Liver (tissue), 9 donors: Measurements from ENCODE around the gene DST. TPM values are rescaled to one million over a fixed set of nuclear protein-coding genes. Genes with fewer than 3 reads are reported as not detected.

Source experiments
- DNase-seq: peaks from one replicate; pipeline ENCODE4 v3.0.0-alpha.2; 2017; ENCODE audit warnings: low spot score
- H3K27ac ChIP-seq, 2 donors: one replicate each; pipeline ENCODE4 v1.7.0; 2013; ENCODE audit warnings: inconsistent platforms in 2 of 2, low read length in 2 of 2, control low read depth in 1 of 2, low read depth in 1 of 2, mild to moderate bottlenecking in 1 of 2
- H3K27me3 ChIP-seq, 4 donors: one replicate each; pipeline versions ENCODE4 v1.6.1 to v1.7.0; 2013; ENCODE audit warnings: low read length in 3 of 4, inconsistent platforms in 1 of 4, mild to moderate bottlenecking in 1 of 4, moderate library complexity in 1 of 4; ENCODE audit not compliant: control insufficient read depth in 4 of 4, insufficient read depth in 4 of 4
- H3K36me3 ChIP-seq, 4 donors: one replicate each; pipeline versions ENCODE4 v1.6.1 to v1.7.0; 2013; ENCODE audit warnings: low read length in 3 of 4, mild to moderate bottlenecking in 3 of 4, low read depth in 1 of 4, moderate library complexity in 1 of 4; ENCODE audit not compliant: control insufficient read depth in 4 of 4, insufficient read depth in 3 of 4
- H3K4me1 ChIP-seq, 4 donors: one replicate each; pipeline versions ENCODE4 v1.6.1 to v1.7.0; 2013; ENCODE audit warnings: low read length in 3 of 4, mild to moderate bottlenecking in 3 of 4, moderate library complexity in 1 of 4; ENCODE audit not compliant: control insufficient read depth in 4 of 4, insufficient read depth in 4 of 4
- H3K4me3 ChIP-seq, 3 donors: one replicate each; pipeline versions ENCODE4 v1.6.1 to v1.7.0; 2013; ENCODE audit warnings: low read length in 3 of 3, control low read depth in 1 of 3, low read depth in 1 of 3, mild to moderate bottlenecking in 1 of 3
- H3K9ac ChIP-seq, 2 donors: one replicate each; pipeline ENCODE4 v1.7.0; 2013; ENCODE audit warnings: low read length in 2 of 2, mild to moderate bottlenecking in 2 of 2, moderate library complexity in 2 of 2, control low read depth in 1 of 2, low read depth in 1 of 2
- H3K9me3 ChIP-seq, 4 donors: one replicate each; pipeline versions ENCODE4 v1.6.1 to v1.7.0; 2013; ENCODE audit warnings: low read length in 3 of 4; ENCODE audit not compliant: control insufficient read depth in 4 of 4
- ATF3 ChIP-seq: IDR thresholded peaks from 2 replicates; pipeline ENCODE4 v1.6.1; 2016; ENCODE audit warnings: antibody characterized with exemption
- CTCF ChIP-seq: fragments of 150-350 bp; IDR thresholded peaks from 2 replicates; pipeline ENCODE4 v1.5.1; 2017; ENCODE audit warnings: improper control_type of control experiment, low read depth, low read length; ENCODE audit not compliant: missing input control
- EGR1 ChIP-seq, 2 donors: IDR thresholded peaks; 2 replicates each; pipeline ENCODE4 v1.6.1; 2016 to 2018; ENCODE audit warnings: antibody characterized with exemption in 2 of 2, low read depth in 2 of 2
- FOXA1 ChIP-seq: IDR thresholded peaks from 2 replicates; pipeline ENCODE4 v1.6.1; 2016; ENCODE audit warnings: antibody characterized with exemption
- FOXA2 ChIP-seq: IDR thresholded peaks from 2 replicates; pipeline ENCODE4 v1.6.1; 2016; ENCODE audit warnings: antibody characterized with exemption
- GABPA ChIP-seq, 2 donors: IDR thresholded peaks in 1 of 2; conservative IDR thresholded peaks in 1 of 2; 2 replicates each; pipeline ENCODE4 v1.6.1; 2016; ENCODE audit warnings: antibody characterized with exemption in 2 of 2, mild to moderate bottlenecking in 1 of 2, moderate library complexity in 1 of 2
- HNF4A ChIP-seq, 2 donors: conservative IDR thresholded peaks; 2 replicates each; pipeline ENCODE4 v1.6.1; 2016; ENCODE audit warnings: antibody characterized with exemption in 2 of 2, mild to moderate bottlenecking in 2 of 2
- HNF4G ChIP-seq: IDR thresholded peaks from 2 replicates; pipeline ENCODE4 v1.6.1; 2016; ENCODE audit warnings: antibody characterized with exemption
- JUND ChIP-seq, 2 donors: IDR thresholded peaks; 2 replicates each; pipeline ENCODE4 v1.6.1; 2016; ENCODE audit warnings: antibody characterized with exemption in 2 of 2
- MAX ChIP-seq: IDR thresholded peaks from 2 replicates; pipeline ENCODE4 v1.6.1; 2016; ENCODE audit warnings: antibody characterized with exemption
- NR2F2 ChIP-seq: IDR thresholded peaks from 2 replicates; pipeline ENCODE4 v1.6.1; 2016; ENCODE audit warnings: antibody characterized with exemption
- RAD21 ChIP-seq, 2 donors: IDR thresholded peaks; 2 replicates each; pipeline ENCODE4 v1.6.1; 2016; ENCODE audit warnings: antibody characterized with exemption in 2 of 2, mild to moderate bottlenecking in 2 of 2
- REST ChIP-seq: IDR thresholded peaks from 2 replicates; pipeline ENCODE4 v1.6.1; 2016; ENCODE audit warnings: antibody characterized with exemption, mild to moderate bottlenecking
- RXRA ChIP-seq, 2 donors: IDR thresholded peaks; 2 replicates each; pipeline ENCODE4 v1.6.1; 2017 to 2018; ENCODE audit warnings: antibody characterized with exemption in 2 of 2, mild to moderate bottlenecking in 1 of 2
- SP1 ChIP-seq: IDR thresholded peaks from 2 replicates; pipeline ENCODE4 v1.6.1; 2018; ENCODE audit warnings: antibody characterized with exemption, mild to moderate bottlenecking
- TAF1 ChIP-seq: conservative IDR thresholded peaks from 2 replicates; pipeline ENCODE4 v1.6.1; 2016; ENCODE audit warnings: antibody characterized with exemption, mild to moderate bottlenecking
- YY1 ChIP-seq: IDR thresholded peaks from 2 replicates; pipeline ENCODE4 v1.6.1; 2016; ENCODE audit warnings: antibody characterized with exemption, mild to moderate bottlenecking
- ZBTB33 ChIP-seq: IDR thresholded peaks from 2 replicates; pipeline ENCODE4 v1.6.1; 2016; ENCODE audit warnings: antibody characterized with exemption
- WGBS: extraction: QIAGEN DNeasy Blood & Tissue Kit; methylation state at CpG from one replicate; pipeline ENCODE4 v1.1.7; 2013; 5-methylcytosine and 5-hydroxymethylcytosine counted together
- polyA plus RNA-seq, 2 donors: library from polyadenylated mRNA; stranded (reverse) in 1 of 2; unstranded in 1 of 2; fragments of 200-250 nt in 1 of 2; fragments of >200 nt in 1 of 2; fragmentation: Nextera tagmentation in 1 of 2; extraction: Ambion mirVana in 1 of 2; gene quantifications; one replicate each; pipeline versions ENCODE4 v1.2.1 to v1.2.3, GENCODE V29; 2013 to 2015
- total RNA-seq, 2 donors: library from RNA; depleted of rRNA; stranded (reverse); fragments of >200 nt; gene quantifications; one replicate each; pipeline ENCODE4 v1.2.3, GENCODE V29; 2014
- donor health status: healthy.
- donor health status: healthy.
- donor health status: healthy.
- donor health status: healthy.
- donor health status: healthy.

DST gene
- total and polyA plus RNA-seq, 4 donors = 30.5 to 234 (median 86.7) TPM

- Histone ChIP-seq H3K4me3 (peak overlapping the region in 2 of 3 donors; percentile 26 to 57), H3K4me1 (peaks cover 4 to 34% (median 21%) of the 10 kb centered on the region in 4 donors)
Observed at GRCh38 chr6:56540232-56541029, 102.3 kb downstream of the DST start.

More at GRCh38 chr6:56540232-56541029, 102.3 kb downstream of the DST start:
- H3K27ac ChIP-seq = peak overlapping the region; percentile 89
- 63% methylated on average over 9 of the region's 9 CpGs for WGBS
- H3K36me3 ChIP-seq = peaks cover 0 to 14% (median 10%) of the 10 kb centered on the region in 4 donors
- H3K27me3 ChIP-seq = no peaks in the 10 kb centered on the region
- no peaks in the 10 kb centered on the region for H3K9me3 ChIP-seq
- no peak for DNase-seq
- TF ChIP-seq SP1 (no peak), ATF3 (no peak), FOXA1 (no peak), RXRA (IDR thresholded peaks at IDR 0.05) (no peak), HNF4A (conservative IDR thresholded peaks at IDR 0.05) (no peak), GABPA (IDR thresholded peaks at IDR 0.05 in 1 of 2, conservative IDR thresholded peaks at IDR 0.05 in 1 of 2) (no peak), EGR1 (IDR thresholded peaks at IDR 0.05; ENCODE audit: low read depth in 2 of 2) (no peak), MAX (no peak), RAD21 (IDR thresholded peaks at IDR 0.05) (no peak), JUND (IDR thresholded peaks at IDR 0.05) (no peak), YY1 (no peak), HNF4G (no peak), ZBTB33 (no peak), CTCF (no peak), TAF1 (no peak), REST (no peak), FOXA2 (no peak), NR2F2 (no peak)
- H3K9ac ChIP-seq = peak overlapping the region in 1 of 2 donors; percentile 87
